ENCODE measurements around the gene MYL11.
A peak's percentile ranks its signal among the peaks of the same experiment; 100 is the strongest.

Gene MYL11

DNA sequence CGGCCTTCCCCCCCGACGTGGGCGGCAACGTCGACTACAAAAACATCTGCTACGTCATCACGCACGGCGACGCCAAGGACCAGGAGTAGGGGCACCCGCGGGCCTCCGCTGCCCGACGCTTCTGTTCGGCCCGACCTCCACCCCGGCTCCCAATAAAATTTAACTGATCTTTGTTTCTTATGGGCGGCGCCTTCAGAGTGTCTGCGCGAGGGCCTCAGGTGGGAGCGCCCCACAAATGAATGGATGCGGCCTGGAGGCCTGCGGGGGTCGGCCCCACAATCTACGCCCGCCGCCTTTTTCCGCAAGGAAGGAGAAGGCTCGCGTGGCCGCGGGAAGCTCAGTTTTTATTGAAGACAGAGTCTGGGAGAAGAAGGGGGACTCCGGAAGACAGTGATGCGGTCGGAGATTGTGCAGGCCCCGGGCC, 3.2 kb downstream of the MYL11 start:
- DNase-seq (ENCODE audit: low read depth, low spot score): no peak
- peak; percentile 72 for TF ChIP-seq POLR2AphosphoS5 (IDR thresholded peaks at IDR 0.05; ENCODE audit: borderline replicate concordance, low read depth, low read length)
- no peak for TF ChIP-seq EZH2 (IDR thresholded peaks at IDR 0.05)
- no peaks in the 10 kb centered on the region for H3K36me3 ChIP-seq (ENCODE audit: insufficient read depth, low read length)
- H3K9me3 ChIP-seq (ENCODE audit: low read depth, low read length): no peaks in the 10 kb centered on the region
- peak overlapping the region; percentile 96 for H3K4me3 ChIP-seq
- peak overlapping the region; percentile 92 for H3K9ac ChIP-seq (ENCODE audit: insufficient read length)
- H3K27ac ChIP-seq: peak overlapping the region; percentile 97

DNA sequence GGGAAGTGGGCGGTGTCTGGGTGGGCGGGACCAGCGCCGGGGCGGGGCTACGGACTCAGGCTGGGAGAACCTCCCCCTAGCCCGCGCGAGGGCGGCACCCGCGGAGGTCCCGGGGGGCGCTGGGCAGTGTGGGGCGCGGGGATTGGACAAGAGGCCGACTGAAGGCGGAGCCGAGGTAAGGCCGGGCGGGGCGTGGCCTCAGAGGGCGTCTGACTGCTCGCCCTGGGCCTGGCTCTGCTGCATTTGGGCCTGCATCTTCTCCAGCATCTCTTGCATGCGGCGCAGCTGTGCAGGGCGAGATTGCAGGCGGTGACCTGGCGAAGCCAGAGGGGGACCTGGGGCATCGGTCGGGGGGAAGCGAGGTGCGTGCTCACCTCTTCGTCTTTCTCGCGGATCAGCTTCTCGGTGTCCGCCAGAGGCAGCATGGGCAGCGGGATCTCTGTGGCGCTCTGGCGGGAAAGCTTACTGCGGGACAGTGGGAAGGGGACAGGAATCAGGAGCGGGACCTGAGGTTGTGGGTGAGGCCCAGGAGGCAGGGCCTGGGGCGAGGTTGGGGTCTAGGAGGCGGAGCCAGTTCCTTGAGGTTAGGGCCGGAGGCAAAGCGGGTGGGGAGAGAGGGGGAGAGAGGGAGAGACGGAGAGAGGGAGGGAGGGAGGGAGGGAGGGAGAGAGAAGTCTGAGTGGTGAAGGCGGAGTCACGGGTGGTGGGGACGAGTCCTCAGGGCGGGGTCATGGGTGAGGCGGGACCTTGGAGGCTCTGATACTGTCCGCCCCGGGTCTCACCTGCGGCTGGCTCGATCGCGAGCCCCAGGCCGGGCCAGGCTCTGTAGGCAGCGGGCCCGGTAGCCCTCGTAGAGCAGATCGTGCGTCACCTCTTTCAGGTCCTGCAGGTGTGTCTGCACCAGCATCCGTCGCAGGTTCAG, 3.9 kb downstream of the MYL11 start:
- Histone ChIP-seq H3K36me3 (ENCODE audit: insufficient read depth, low read length) (no peaks in the 10 kb centered on the region), H3K4me3 (peak overlapping the region; percentile 96), H3K9me3 (ENCODE audit: low read depth, low read length) (no peaks in the 10 kb centered on the region), H3K27ac (peak overlapping the region; percentile 97), H3K9ac (ENCODE audit: insufficient read length) (peak overlapping the region; percentile 92)
- DNase-seq (ENCODE audit: low read depth, low spot score): peak; percentile 67
- TF ChIP-seq POLR2AphosphoS5 (IDR thresholded peaks at IDR 0.05; ENCODE audit: borderline replicate concordance, low read depth, low read length): peak; percentile 89
- no peak for TF ChIP-seq FOXP2 (optimal IDR thresholded peaks at IDR 0.05; ENCODE audit: control extremely low read depth, extremely low read length, insufficient read depth)
- no peak for TF ChIP-seq EZH2 (IDR thresholded peaks at IDR 0.05)

DNA sequence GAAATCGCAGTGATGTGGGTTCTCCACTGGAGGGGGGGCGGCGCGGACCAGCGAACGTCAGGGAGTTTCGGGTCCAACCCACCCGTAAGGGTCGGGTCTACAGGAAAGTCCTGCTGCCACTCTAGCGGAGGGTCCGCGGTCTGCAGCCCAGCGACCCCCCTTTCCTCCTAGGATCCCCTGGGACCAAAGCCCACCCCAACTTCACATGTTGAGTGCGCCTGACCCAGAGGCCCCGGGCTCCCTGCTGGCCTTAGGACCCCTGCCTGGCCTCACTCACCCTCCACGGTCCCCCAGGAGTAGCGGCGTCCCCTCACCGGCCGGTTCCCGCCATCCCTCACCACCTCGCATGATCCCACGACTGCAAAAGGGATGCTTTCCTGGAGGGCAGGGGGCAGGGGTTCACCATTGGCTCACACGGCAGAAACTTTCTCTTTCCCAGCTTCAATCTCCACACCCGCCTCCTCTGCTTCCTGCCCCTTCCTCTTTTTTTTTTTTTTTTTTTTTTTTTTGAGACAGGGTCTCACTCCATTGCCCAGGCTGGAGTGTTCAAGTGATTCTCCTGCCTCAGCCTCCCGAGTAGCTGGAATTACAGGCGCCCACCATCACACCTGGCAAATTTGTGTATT, 4.7 kb downstream of the MYL11 start:
- Histone ChIP-seq H3K9ac (ENCODE audit: insufficient read length) (no peak overlapping the region), H3K9me3 (ENCODE audit: low read depth, low read length) (no peaks in the 10 kb centered on the region), H3K27ac (no peak overlapping the region), H3K36me3 (ENCODE audit: insufficient read depth, low read length) (no peaks in the 10 kb centered on the region), H3K4me3 (peak overlapping the region; percentile 96)
- TF ChIP-seq FOXP2 (optimal IDR thresholded peaks at IDR 0.05; ENCODE audit: control extremely low read depth, extremely low read length, insufficient read depth) (no peak), POLR2AphosphoS5 (IDR thresholded peaks at IDR 0.05; ENCODE audit: borderline replicate concordance, low read depth, low read length) (no peak), EZH2 (IDR thresholded peaks at IDR 0.05) (no peak)
- no peak for DNase-seq (ENCODE audit: low read depth, low spot score)

DNA sequence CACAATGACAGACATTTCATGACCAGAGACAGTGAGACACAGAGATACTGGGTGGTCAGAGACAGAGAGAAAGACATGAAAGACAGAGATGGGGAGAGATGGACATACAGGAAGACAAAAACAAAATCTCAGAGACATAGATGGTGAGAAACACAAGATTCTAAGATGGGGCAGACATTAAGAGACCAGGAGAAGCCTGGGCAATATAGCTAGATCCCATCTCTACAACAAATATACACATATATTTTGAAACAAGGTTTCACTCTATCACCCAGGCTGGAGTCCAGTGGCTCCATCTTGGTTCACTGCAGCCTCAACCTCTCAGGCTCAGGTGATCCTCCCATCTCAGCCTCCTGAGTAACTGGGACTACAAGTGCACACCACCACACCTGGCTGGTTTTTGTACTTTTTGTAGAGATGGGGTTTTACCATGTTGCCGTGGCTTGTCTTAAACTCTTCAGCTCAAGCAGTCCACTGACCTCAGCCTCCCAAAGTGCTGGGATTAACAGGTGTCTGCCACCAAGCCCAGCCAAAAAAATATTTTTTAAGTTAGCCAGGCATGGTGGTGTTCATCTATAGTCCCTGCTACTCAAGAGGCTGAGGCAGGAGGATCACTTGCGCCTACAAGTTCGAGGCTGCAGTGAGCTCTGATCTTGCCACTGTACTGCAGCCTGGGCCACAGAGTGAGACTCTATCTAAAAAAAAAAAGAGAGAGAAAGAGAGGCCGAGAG, 5.6 kb downstream of the MYL11 start:
- H3K9ac ChIP-seq (ENCODE audit: insufficient read length): no peak overlapping the region
- TF ChIP-seq FOXP2 (optimal IDR thresholded peaks at IDR 0.05; ENCODE audit: control extremely low read depth, extremely low read length, insufficient read depth) (no peak), EZH2 (IDR thresholded peaks at IDR 0.05) (no peak), POLR2AphosphoS5 (IDR thresholded peaks at IDR 0.05; ENCODE audit: borderline replicate concordance, low read depth, low read length) (no peak)
- H3K4me3 ChIP-seq: no peak overlapping the region
- no peak overlapping the region for H3K27ac ChIP-seq
- no peaks in the 10 kb centered on the region for H3K36me3 ChIP-seq (ENCODE audit: insufficient read depth, low read length)
- no peak for DNase-seq (ENCODE audit: low read depth, low spot score)
- no peaks in the 10 kb centered on the region for H3K9me3 ChIP-seq (ENCODE audit: low read depth, low read length)

DNA sequence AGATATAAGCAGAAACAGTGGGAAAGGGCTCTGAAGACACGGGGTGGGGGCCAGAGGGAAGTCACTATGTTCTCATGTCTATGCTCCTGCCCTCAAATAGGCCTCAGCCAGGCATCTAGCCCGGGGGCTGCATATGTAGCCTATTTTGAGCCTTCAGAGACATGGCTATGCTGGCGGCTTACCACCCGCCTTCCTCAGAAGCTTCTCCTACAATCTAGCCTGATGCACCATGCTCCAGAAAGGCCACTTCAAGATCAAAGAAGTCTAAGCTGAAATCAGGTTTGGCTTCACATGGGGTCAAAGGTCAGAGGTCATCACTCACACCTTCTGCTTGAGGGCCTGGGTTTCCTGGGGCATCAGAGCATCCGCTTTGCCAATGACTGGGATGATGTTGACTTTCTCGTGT, 6.2 kb downstream of the MYL11 start:
- H3K36me3 ChIP-seq (ENCODE audit: insufficient read depth, low read length): no peaks in the 10 kb centered on the region
- no peaks in the 10 kb centered on the region for H3K9me3 ChIP-seq (ENCODE audit: low read depth, low read length)
- H3K9ac ChIP-seq (ENCODE audit: insufficient read length): no peak overlapping the region
- no peak for TF ChIP-seq FOXP2 (optimal IDR thresholded peaks at IDR 0.05; ENCODE audit: control extremely low read depth, extremely low read length, insufficient read depth)
- TF ChIP-seq POLR2AphosphoS5 (IDR thresholded peaks at IDR 0.05; ENCODE audit: borderline replicate concordance, low read depth, low read length): no peak
- TF ChIP-seq EZH2 (IDR thresholded peaks at IDR 0.05): no peak
- no peak overlapping the region for H3K27ac ChIP-seq
- H3K4me3 ChIP-seq: no peak overlapping the region
- no peak for DNase-seq (ENCODE audit: low read depth, low spot score)

DNA sequence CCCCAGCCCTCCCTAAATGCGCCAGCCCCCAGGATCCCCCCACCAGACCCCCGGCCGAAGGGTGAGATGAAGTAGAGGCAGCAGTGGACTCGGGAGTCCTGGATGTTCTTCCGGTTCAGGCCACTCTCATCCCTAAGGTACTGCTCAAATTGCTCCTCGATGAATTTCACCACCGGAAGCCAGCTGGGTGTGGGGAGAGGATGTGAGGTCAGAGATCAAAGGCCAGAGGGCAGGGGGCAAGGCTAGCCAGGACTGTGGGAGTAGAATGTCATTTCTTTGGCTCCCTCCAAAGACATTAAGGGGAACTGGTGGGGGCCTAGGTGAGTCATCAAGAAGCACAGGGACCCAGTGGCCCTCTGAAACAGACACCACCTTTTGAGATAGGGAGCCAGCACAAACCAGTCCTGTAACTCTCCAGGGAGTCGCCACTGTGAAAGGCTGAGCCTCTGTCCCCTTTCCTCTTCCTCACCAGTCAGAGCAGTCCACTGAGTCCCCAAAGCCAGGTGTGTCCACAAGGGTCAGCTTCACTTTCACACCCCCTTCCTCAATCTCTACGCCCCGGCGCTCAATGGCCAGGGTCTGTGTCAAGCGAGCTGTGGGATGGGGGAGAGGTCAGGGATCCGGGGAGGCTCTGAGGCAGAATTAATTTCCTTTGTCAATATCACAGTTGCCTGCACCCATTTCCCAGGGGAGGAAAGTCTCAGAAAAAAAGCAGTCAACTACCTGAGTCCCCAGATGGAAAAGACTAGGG, 6.9 kb downstream of the MYL11 start:
- no peak overlapping the region for H3K4me3 ChIP-seq
- H3K27ac ChIP-seq: no peak overlapping the region
- TF ChIP-seq FOXP2 (optimal IDR thresholded peaks at IDR 0.05; ENCODE audit: control extremely low read depth, extremely low read length, insufficient read depth) (no peak), POLR2AphosphoS5 (IDR thresholded peaks at IDR 0.05; ENCODE audit: borderline replicate concordance, low read depth, low read length) (no peak), EZH2 (IDR thresholded peaks at IDR 0.05) (no peak)

DNA sequence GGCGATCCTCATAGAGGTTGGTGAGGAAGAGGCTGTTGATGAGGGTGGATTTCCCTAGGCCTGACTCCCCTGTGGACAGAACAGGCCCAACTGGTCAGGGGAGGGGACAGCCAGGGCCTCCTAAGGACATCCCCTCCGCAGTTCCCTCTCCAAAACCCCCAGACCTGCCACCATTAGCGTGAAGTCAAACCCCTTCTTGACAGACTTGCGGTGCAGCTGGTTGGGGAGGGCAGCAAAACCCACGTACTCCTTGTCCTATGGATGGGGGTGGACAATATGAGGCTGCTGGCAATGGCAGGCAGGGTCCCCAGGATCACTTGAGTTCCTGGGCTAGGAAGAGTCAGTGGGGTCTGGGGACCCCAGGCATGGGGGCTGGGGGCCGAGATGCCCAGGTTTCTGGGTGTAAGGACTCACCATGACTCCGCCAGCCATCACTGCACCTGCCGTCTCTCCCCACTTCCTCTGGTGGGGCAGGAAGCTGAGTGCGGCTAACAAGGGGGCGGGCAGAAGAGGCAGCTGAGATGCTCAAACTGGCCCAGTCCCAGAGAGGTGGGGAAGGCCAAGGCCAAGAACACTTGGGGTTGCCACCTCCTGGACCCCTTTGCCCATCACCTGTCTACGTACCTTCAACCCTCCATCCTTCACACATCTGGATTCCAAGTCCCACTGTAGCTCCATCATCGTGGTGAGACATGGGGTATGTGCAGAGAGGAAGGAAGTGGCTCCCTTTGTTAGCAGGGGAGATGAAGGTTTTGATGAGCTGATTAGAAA, 7.7 kb downstream of the MYL11 start, which contains the start of gene SEPTIN1:
Gene SEPTIN1, minus strand, starts transcription at position 451 of the 771 bp plus-strand sequence. Its CDS starts 19 bp downstream, at position 432.
- no peak within 1 kb of the TSS for H3K9ac ChIP-seq (ENCODE audit: insufficient read length)
- no peak for DNase-seq (ENCODE audit: low read depth, low spot score)
- no peak for TF ChIP-seq EZH2 (IDR thresholded peaks at IDR 0.05)
- TF ChIP-seq POLR2AphosphoS5 (IDR thresholded peaks at IDR 0.05; ENCODE audit: borderline replicate concordance, low read depth, low read length): no peak
- no peak for TF ChIP-seq FOXP2 (optimal IDR thresholded peaks at IDR 0.05; ENCODE audit: control extremely low read depth, extremely low read length, insufficient read depth)
- H3K27ac ChIP-seq: no peak within 1 kb of the TSS
- H3K9me3 ChIP-seq (ENCODE audit: low read depth, low read length): no peaks in the 10 kb centered on the region
- H3K36me3 ChIP-seq (ENCODE audit: insufficient read depth, low read length): no peaks in the 10 kb centered on the region
- no peak within 1 kb of the TSS for H3K4me3 ChIP-seq

More for the DNA sequence above, 6.9 kb downstream of the MYL11 start:
- H3K9me3 ChIP-seq (ENCODE audit: low read depth, low read length): no peaks in the 10 kb centered on the region
- H3K36me3 ChIP-seq (ENCODE audit: insufficient read depth, low read length): no peaks in the 10 kb centered on the region
- no peak overlapping the region for H3K9ac ChIP-seq (ENCODE audit: insufficient read length)
- DNase-seq (ENCODE audit: low read depth, low spot score): no peak

All from SK-N-MC (cell line).